Measurements from ENCODE around the gene FANCC. TPM values are rescaled to one million over a fixed set of nuclear protein-coding genes. Genes with fewer than 3 reads are reported as not detected.
A peak's percentile ranks its signal among the peaks of the same experiment; 100 is the strongest.

Gene FANCC
- total RNA-seq, 1 donor from 2014 or later, result 22.9 TPM

- Mint-ChIP-seq H3K27me3 (ENCODE audit: unreplicated experiment) (no peaks in the 10 kb centered on the region), H3K36me3 (ENCODE audit: unreplicated experiment) (no peaks in the 10 kb centered on the region), H3K4me1 (ENCODE audit: low read depth, unreplicated experiment) (peaks cover 12% of the 10 kb centered on the region), H3K27ac (ENCODE audit: unreplicated experiment) (peak overlapping the region; percentile 54), H3K4me3 (ENCODE audit: unreplicated experiment) (no peak overlapping the region), H3K9me3 (ENCODE audit: unreplicated experiment) (no peaks in the 10 kb centered on the region)
- DNase-seq, result peak; percentile 47
- peak; percentile 20 for TF ChIP-seq CTCF (IDR thresholded peaks at IDR 0.05; ENCODE audit: partially characterized antibody, unreplicated experiment)
Observed at GRCh38 chr9:95124582-95125367, 192.7 kb downstream of the FANCC start.

- peaks cover 2% of the 10 kb centered on the region for H3K27me3 Mint-ChIP-seq (ENCODE audit: unreplicated experiment)
- no peak overlapping the region for H3K27ac Mint-ChIP-seq (ENCODE audit: unreplicated experiment)
- no peak for TF ChIP-seq CTCF (IDR thresholded peaks at IDR 0.05; ENCODE audit: partially characterized antibody, unreplicated experiment)
- H3K36me3 Mint-ChIP-seq (ENCODE audit: unreplicated experiment), result no peaks in the 10 kb centered on the region
- H3K9me3 Mint-ChIP-seq (ENCODE audit: unreplicated experiment), result peaks cover 7% of the 10 kb centered on the region
- peaks cover 14% of the 10 kb centered on the region for H3K4me1 Mint-ChIP-seq (ENCODE audit: low read depth, unreplicated experiment)
- no peak overlapping the region for H3K4me3 Mint-ChIP-seq (ENCODE audit: unreplicated experiment)
- no peak for DNase-seq
Observed at GRCh38 chr9:95120781-95121370, 196.6 kb downstream of the FANCC start.

- Mint-ChIP-seq H3K4me1 (ENCODE audit: low read depth, unreplicated experiment) (peaks cover 10% of the 10 kb centered on the region), H3K27me3 (ENCODE audit: unreplicated experiment) (peaks cover 2% of the 10 kb centered on the region), H3K9me3 (ENCODE audit: unreplicated experiment) (peaks cover 7% of the 10 kb centered on the region), H3K36me3 (ENCODE audit: unreplicated experiment) (no peaks in the 10 kb centered on the region), H3K4me3 (ENCODE audit: unreplicated experiment) (no peak overlapping the region), H3K27ac (ENCODE audit: unreplicated experiment) (peak overlapping the region; percentile 54)
- TF ChIP-seq CTCF (IDR thresholded peaks at IDR 0.05; ENCODE audit: partially characterized antibody, unreplicated experiment), result no peak
- DNase-seq, result no peak
Observed at GRCh38 chr9:95118596-95118995, 198.9 kb downstream of the FANCC start.

GRCh38 chr9:95116808-95117204 is 200.7 kb downstream of the FANCC start:
- Mint-ChIP-seq H3K4me3 (ENCODE audit: unreplicated experiment) (no peak overlapping the region), H3K4me1 (ENCODE audit: low read depth, unreplicated experiment) (peaks cover 10% of the 10 kb centered on the region), H3K27ac (ENCODE audit: unreplicated experiment) (no peak overlapping the region), H3K9me3 (ENCODE audit: unreplicated experiment) (peaks cover 7% of the 10 kb centered on the region), H3K27me3 (ENCODE audit: unreplicated experiment) (peaks cover 2% of the 10 kb centered on the region), H3K36me3 (ENCODE audit: unreplicated experiment) (no peaks in the 10 kb centered on the region)
- DNase-seq, result no peak
- no peak for TF ChIP-seq CTCF (IDR thresholded peaks at IDR 0.05; ENCODE audit: partially characterized antibody, unreplicated experiment)
